Measurements from ENCODE around the gene DSCAML1.

- TF ChIP-seq CTCF (IDR thresholded peaks at IDR 0.05) (no peak), POLR2AphosphoS5 (IDR thresholded peaks at IDR 0.05) (no peak)
Observed at GRCh38 chr11:117481885-117482284, 315.1 kb downstream of the DSCAML1 start.
